Nephron (organoid): ENCODE results near the gene CTNNBL1.

Source experiments
- H3K27ac Mint-ChIP-seq, 3 experiments: 2 replicates each; pipeline ENCODE4 v1.8.0; 2020; ENCODE audit warnings: mixed read lengths in 3 of 3, mild to moderate bottlenecking in 2 of 3, moderate library complexity in 1 of 3
- H3K27me3 Mint-ChIP-seq: 2 replicates; pipeline ENCODE4 v1.8.0; 2021; ENCODE audit warnings: low read depth, mild to moderate bottlenecking, moderate library complexity, mixed read lengths
- H3K36me3 Mint-ChIP-seq: 2 replicates; pipeline ENCODE4 v1.8.0; 2020; ENCODE audit warnings: low read depth, mixed read lengths
- H3K4me1 Mint-ChIP-seq: 2 replicates; pipeline ENCODE4 v1.8.0; 2020; ENCODE audit warnings: mixed read lengths
- H3K4me3 Mint-ChIP-seq, 3 experiments: 2 replicates each; pipeline ENCODE4 v1.8.0; 2020; ENCODE audit warnings: mild to moderate bottlenecking in 3 of 3, mixed read lengths in 3 of 3, moderate library complexity in 2 of 3
- H3K9me3 Mint-ChIP-seq: 2 replicates; pipeline ENCODE4 v1.8.0; 2020; ENCODE audit warnings: mixed read lengths
- TF ChIP-seq, protein P1 (sequence below), 3 experiments: fragments of 200-600 bp; sonication (generic); IDR thresholded peaks; one replicate each; pipeline ENCODE4 v1.5.0; 2021; ENCODE audit warnings: antibody characterized with exemption in 3 of 3; ENCODE audit not compliant: unreplicated experiment in 3 of 3

Gene CTNNBL1

GRCh38 chr20:37797669-37798175, 103.9 kb downstream of the CTNNBL1 start:
- no peak overlapping the region for H3K4me3 Mint-ChIP-seq
- no peaks in the 10 kb centered on the region for H3K27me3 Mint-ChIP-seq
- H3K36me3 Mint-ChIP-seq = peaks cover 40% of the 10 kb centered on the region
- H3K27ac Mint-ChIP-seq = no peak overlapping the region
- no peaks in the 10 kb centered on the region for H3K9me3 Mint-ChIP-seq
- TF ChIP-seq, protein P1, sequence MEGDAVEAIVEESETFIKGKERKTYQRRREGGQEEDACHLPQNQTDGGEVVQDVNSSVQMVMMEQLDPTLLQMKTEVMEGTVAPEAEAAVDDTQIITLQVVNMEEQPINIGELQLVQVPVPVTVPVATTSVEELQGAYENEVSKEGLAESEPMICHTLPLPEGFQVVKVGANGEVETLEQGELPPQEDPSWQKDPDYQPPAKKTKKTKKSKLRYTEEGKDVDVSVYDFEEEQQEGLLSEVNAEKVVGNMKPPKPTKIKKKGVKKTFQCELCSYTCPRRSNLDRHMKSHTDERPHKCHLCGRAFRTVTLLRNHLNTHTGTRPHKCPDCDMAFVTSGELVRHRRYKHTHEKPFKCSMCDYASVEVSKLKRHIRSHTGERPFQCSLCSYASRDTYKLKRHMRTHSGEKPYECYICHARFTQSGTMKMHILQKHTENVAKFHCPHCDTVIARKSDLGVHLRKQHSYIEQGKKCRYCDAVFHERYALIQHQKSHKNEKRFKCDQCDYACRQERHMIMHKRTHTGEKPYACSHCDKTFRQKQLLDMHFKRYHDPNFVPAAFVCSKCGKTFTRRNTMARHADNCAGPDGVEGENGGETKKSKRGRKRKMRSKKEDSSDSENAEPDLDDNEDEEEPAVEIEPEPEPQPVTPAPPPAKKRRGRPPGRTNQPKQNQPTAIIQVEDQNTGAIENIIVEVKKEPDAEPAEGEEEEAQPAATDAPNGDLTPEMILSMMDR (IDR thresholded peaks at IDR 0.05; ENCODE audit: unreplicated experiment in 3 of 3) = no peak
- H3K4me1 Mint-ChIP-seq = peaks cover 20% of the 10 kb centered on the region

DNA sequence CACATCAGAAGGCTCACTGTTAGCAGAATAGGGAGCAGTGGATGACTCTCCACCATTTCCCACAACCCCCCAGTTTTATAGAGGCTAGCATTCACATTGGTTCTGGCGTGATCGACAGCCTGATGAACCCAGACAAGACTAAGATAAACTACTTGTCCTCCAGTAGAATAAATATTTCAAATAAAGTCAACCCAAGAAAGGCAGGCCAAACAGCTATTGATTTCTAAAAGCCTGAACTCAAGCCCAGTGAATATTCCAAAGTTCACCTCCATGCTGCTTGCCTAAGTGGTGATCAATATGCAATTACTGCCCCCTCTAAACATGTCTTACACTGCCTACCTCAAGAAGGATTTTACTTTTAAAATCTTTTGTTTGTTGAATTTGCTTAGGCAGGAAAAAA, 104.5 kb downstream of the CTNNBL1 start:
- Mint-ChIP-seq H3K27ac (no peak overlapping the region), H3K36me3 (peaks cover 37% of the 10 kb centered on the region), H3K9me3 (no peaks in the 10 kb centered on the region), H3K4me3 (no peak overlapping the region), H3K27me3 (no peaks in the 10 kb centered on the region), H3K4me1 (peaks cover 21% of the 10 kb centered on the region)
- TF ChIP-seq, protein P1 (IDR thresholded peaks at IDR 0.05; ENCODE audit: unreplicated experiment in 3 of 3) = no peak

DNA sequence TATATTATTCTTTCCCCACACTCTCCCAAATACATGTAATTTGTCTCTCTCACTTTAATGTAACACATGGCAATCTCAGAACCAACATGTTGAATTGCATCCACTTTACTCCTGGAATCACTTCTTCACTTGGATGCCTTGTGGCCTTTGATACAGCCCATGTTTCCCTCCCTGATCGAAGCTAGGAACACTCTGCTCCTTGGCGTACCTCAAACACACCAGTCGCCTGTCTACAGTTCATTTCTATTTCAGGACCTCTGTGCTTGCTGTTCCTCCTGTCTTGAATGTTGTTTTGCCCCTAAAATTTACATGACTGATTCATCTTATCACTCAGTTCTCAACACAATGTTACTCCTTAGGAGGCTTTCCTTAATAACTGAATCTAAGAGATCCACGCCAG, 106.8 kb downstream of the CTNNBL1 start:
- Mint-ChIP-seq H3K9me3 (no peaks in the 10 kb centered on the region), H3K4me3 (no peak overlapping the region), H3K27me3 (no peaks in the 10 kb centered on the region), H3K4me1 (peaks cover 25% of the 10 kb centered on the region), H3K27ac (no peak overlapping the region), H3K36me3 (peaks cover 25% of the 10 kb centered on the region)
- TF ChIP-seq, protein P1 (IDR thresholded peaks at IDR 0.05; ENCODE audit: unreplicated experiment in 3 of 3) = no peak

GRCh38 chr20:37801921-37802320, 108.1 kb downstream of the CTNNBL1 start:
- peaks cover 15% of the 10 kb centered on the region for H3K36me3 Mint-ChIP-seq
- no peaks in the 10 kb centered on the region for H3K27me3 Mint-ChIP-seq
- H3K9me3 Mint-ChIP-seq = no peaks in the 10 kb centered on the region
- TF ChIP-seq, protein P1 (IDR thresholded peaks at IDR 0.05; ENCODE audit: unreplicated experiment in 3 of 3) = no peak
- no peak overlapping the region for H3K27ac Mint-ChIP-seq
- H3K4me1 Mint-ChIP-seq = peaks cover 13% of the 10 kb centered on the region
- no peak overlapping the region for H3K4me3 Mint-ChIP-seq

DNA sequence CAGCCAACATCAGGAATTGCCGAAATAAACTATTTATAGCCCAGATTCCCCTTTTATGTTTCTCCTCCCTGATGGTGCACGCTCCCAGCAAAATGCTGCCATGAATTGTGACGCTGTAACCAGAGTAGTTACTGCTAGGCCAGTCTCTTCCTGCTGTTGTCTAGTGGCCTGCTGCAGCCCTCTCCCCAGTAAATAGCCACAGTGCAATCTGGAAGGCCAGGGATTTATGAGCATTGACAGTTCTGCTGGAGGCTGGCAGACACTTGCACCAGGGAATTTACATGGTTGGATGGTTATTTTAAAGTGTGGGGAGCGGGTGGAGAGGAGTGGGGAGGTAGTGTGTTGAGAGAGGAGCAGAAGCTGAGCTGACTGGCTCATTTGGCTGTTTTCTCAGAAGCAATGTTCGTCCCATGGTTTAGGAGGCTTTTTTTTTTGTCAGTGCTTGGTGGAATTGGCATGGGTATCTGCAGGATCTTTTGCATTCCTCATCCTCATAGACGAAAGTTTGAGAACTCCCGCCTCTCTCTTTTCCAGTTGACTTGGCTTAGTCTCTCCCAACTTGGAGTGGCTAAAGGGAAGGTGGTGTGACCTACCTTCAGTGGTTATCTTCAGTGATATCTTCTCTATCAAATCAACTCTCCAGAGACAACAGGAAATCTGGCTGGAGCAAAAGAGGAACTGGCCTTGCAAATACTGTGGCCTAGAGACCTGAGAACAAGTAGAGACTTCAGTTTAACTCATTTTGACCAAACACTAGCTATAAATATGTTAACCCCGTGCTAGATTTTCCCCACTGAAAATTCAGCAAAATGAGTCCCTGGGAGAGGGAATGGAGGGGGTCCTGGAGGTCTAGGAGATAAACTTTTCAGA, 109.8 kb downstream of the CTNNBL1 start:
- H3K36me3 Mint-ChIP-seq = peaks cover 11% of the 10 kb centered on the region
- H3K27ac Mint-ChIP-seq = peak overlapping the region in 2 of 3 experiments; percentile 29 to 61
- TF ChIP-seq, protein P1 (IDR thresholded peaks at IDR 0.05; ENCODE audit: unreplicated experiment in 3 of 3) = no peak
- no peaks in the 10 kb centered on the region for H3K27me3 Mint-ChIP-seq
- peaks cover 6% of the 10 kb centered on the region for H3K4me1 Mint-ChIP-seq
- no peak overlapping the region for H3K4me3 Mint-ChIP-seq
- H3K9me3 Mint-ChIP-seq = no peaks in the 10 kb centered on the region
